Suprapubic skin (tissue), 4 donors: ENCODE measurements around the gene CLEC16A. TPM values are rescaled to one million over a fixed set of nuclear protein-coding genes. Genes with fewer than 3 reads are reported as not detected.

Experiments
- DNase-seq, 2 donors: peaks; one replicate each; pipeline ENCODE4 v3.0.0-alpha.2; 2019; ENCODE audit warnings: low spot score in 2 of 2
- H3K27ac ChIP-seq: fragments of 200-600 bp; sonication (generic); one replicate; pipeline ENCODE4 v1.5.1; 2019
- H3K27me3 ChIP-seq: fragments of 200-600 bp; sonication (generic); one replicate; pipeline ENCODE4 v1.5.1; 2019
- H3K36me3 ChIP-seq: fragments of 200-600 bp; sonication (generic); one replicate; pipeline ENCODE4 v1.5.1; 2019
- H3K4me1 ChIP-seq: fragments of 200-600 bp; sonication (generic); one replicate; pipeline ENCODE4 v1.5.1; 2019
- H3K4me3 ChIP-seq: fragments of 200-600 bp; sonication (generic); one replicate; pipeline ENCODE4 v1.5.1; 2019; ENCODE audit warnings: mild to moderate bottlenecking
- H3K9me3 ChIP-seq: fragments of 200-600 bp; sonication (generic); one replicate; pipeline ENCODE4 v1.5.1; 2019
- EP300 ChIP-seq: sonication (generic); formaldehyde crosslinking; IDR thresholded peaks from one replicate; pipeline ENCODE4 v1.6.1; 2017; ENCODE audit warnings: antibody characterized with exemption
- POLR2A ChIP-seq, 2 donors: fragments of 450-650 bp; IDR thresholded peaks; one replicate each; pipeline ENCODE4 v1.6.1; 2017; ENCODE audit warnings: antibody characterized with exemption in 2 of 2, mild to moderate bottlenecking in 2 of 2, moderate library complexity in 2 of 2
- POLR2AphosphoS5 ChIP-seq, 3 donors: sonication (generic); formaldehyde crosslinking; IDR thresholded peaks; one replicate each; pipeline ENCODE4 v1.6.1; 2017; ENCODE audit warnings: antibody characterized with exemption in 3 of 3
- WGBS: methylation state at CpG from one replicate; pipeline ENCODE4 v1.1.5; 2018; 5-methylcytosine and 5-hydroxymethylcytosine counted together
- total RNA-seq, 4 donors: library from RNA; depleted of rRNA; stranded (reverse); fragments of >200 nt; gene quantifications; one replicate each; pipeline ENCODE4 v1.1.0, GENCODE V29; 2016
- TF ChIP-seq, protein P1 (sequence below), 2 donors: fragments of 200-600 bp in 1 of 2; fragments of 450-650 bp in 1 of 2; sonication (generic) in 1 of 2; IDR thresholded peaks; one replicate each; pipeline ENCODE4 v1.5.1; 2016 to 2019; ENCODE audit warnings: antibody characterized with exemption in 2 of 2, mild to moderate bottlenecking in 1 of 2, moderate library complexity in 1 of 2

CLEC16A gene
- total RNA-seq, 4 donors from 2014 or later: 37.2 to 62.3 (median 39.0) TPM

- TF ChIP-seq, protein P1, sequence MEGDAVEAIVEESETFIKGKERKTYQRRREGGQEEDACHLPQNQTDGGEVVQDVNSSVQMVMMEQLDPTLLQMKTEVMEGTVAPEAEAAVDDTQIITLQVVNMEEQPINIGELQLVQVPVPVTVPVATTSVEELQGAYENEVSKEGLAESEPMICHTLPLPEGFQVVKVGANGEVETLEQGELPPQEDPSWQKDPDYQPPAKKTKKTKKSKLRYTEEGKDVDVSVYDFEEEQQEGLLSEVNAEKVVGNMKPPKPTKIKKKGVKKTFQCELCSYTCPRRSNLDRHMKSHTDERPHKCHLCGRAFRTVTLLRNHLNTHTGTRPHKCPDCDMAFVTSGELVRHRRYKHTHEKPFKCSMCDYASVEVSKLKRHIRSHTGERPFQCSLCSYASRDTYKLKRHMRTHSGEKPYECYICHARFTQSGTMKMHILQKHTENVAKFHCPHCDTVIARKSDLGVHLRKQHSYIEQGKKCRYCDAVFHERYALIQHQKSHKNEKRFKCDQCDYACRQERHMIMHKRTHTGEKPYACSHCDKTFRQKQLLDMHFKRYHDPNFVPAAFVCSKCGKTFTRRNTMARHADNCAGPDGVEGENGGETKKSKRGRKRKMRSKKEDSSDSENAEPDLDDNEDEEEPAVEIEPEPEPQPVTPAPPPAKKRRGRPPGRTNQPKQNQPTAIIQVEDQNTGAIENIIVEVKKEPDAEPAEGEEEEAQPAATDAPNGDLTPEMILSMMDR (IDR thresholded peaks at IDR 0.05): no peak
- Histone ChIP-seq H3K27ac (no peak overlapping the region), H3K27me3 (no peaks in the 10 kb centered on the region), H3K9me3 (no peaks in the 10 kb centered on the region), H3K4me1 (peaks cover 20% of the 10 kb centered on the region), H3K36me3 (peaks cover 23% of the 10 kb centered on the region), H3K4me3 (no peak overlapping the region)
- no peak for DNase-seq
- WGBS: no CpG with 5 or more reads among the region's 4 CpGs
These were observed 115.2 kb downstream of the CLEC16A start for GRCh38 chr16:11059588-11059987.

DNA sequence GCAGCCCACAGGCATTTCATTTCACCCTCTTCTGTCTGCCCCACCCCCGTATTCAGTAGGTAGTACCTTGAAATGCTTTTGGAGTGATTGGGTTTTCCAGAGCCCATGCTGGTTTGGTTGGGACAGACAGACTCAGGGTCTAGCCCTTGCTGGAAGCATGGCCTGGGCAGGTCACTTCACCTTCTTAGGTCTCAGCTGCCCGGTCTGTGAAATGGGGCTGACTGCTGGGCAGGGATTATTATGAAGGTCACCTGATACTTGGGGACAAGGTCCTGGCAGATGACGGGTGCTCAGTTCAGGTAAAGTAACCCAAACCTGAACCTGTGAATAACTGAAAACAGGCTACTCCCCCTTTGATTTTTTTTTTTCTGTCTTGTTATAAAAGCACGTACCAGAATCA, 116.0 kb downstream of the CLEC16A start:
- H3K4me3 ChIP-seq: no peak overlapping the region
- TF ChIP-seq, protein P1 (IDR thresholded peaks at IDR 0.05): no peak
- TF ChIP-seq POLR2A (IDR thresholded peaks at IDR 0.05) (no peak), POLR2AphosphoS5 (IDR thresholded peaks at IDR 0.05) (no peak), EP300 (no peak)
- WGBS: 96% methylated on average over 4 of the region's 4 CpGs
- H3K36me3 ChIP-seq: peaks cover 31% of the 10 kb centered on the region
- no peak overlapping the region for H3K27ac ChIP-seq
- H3K9me3 ChIP-seq: no peaks in the 10 kb centered on the region
- no peaks in the 10 kb centered on the region for H3K27me3 ChIP-seq
- no peak for DNase-seq
- peaks cover 20% of the 10 kb centered on the region for H3K4me1 ChIP-seq

DNA sequence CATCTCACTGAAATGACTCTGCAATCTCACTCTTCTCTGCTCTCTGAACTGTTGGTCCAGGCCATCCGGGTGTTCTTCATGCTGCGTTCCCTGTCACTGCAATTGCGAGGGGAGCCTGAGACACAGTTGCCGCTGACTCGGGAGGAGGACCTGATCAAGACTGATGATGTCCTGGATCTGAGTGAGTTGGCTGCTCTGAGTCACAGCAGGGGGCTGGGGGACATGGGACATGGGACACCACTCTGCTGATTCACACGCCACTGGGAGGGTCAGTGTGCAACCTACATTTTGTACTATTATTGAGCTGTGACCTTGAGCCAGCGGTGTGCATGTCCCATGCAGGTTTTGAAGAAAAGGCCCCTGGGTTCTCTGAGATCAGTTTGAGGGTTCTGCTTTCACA, 116.5 kb downstream of the CLEC16A start:
- WGBS: 97% methylated on average over 7 of the region's 7 CpGs
- no peak overlapping the region for H3K4me3 ChIP-seq
- H3K36me3 ChIP-seq: peaks cover 35% of the 10 kb centered on the region
- H3K27ac ChIP-seq: no peak overlapping the region
- peak in 1 of 2 donors; percentile 39 for DNase-seq
- H3K4me1 ChIP-seq: peaks cover 20% of the 10 kb centered on the region
- TF ChIP-seq EP300 (no peak), POLR2A (IDR thresholded peaks at IDR 0.05) (no peak), POLR2AphosphoS5 (IDR thresholded peaks at IDR 0.05) (no peak)
- TF ChIP-seq, protein P1 (IDR thresholded peaks at IDR 0.05): no peak
- no peaks in the 10 kb centered on the region for H3K27me3 ChIP-seq
- no peaks in the 10 kb centered on the region for H3K9me3 ChIP-seq

- peak in 1 of 2 donors; percentile 30 for DNase-seq
- TF ChIP-seq POLR2A (IDR thresholded peaks at IDR 0.05) (no peak), EP300 (no peak), POLR2AphosphoS5 (IDR thresholded peaks at IDR 0.05) (no peak)
- TF ChIP-seq, protein P1 (IDR thresholded peaks at IDR 0.05): no peak
- Histone ChIP-seq H3K9me3 (no peaks in the 10 kb centered on the region), H3K27ac (no peak overlapping the region), H3K27me3 (no peaks in the 10 kb centered on the region), H3K4me3 (no peak overlapping the region), H3K36me3 (peaks cover 39% of the 10 kb centered on the region), H3K4me1 (peaks cover 12% of the 10 kb centered on the region)
- 88% methylated on average over 6 of the region's 6 CpGs for WGBS
These were observed 117.4 kb downstream of the CLEC16A start for GRCh38 chr16:11061629-11062270.

GRCh38 chr16:11063448-11064201, 119.3 kb downstream of the CLEC16A start:
- H3K27me3 ChIP-seq: no peaks in the 10 kb centered on the region
- TF ChIP-seq EP300: no peak
- no peak overlapping the region for H3K4me3 ChIP-seq
- H3K36me3 ChIP-seq: peaks cover 39% of the 10 kb centered on the region
- no peak overlapping the region for H3K27ac ChIP-seq
- 86% methylated on average over 8 of the region's 8 CpGs for WGBS
- no peak for DNase-seq
- no peaks in the 10 kb centered on the region for H3K9me3 ChIP-seq
- H3K4me1 ChIP-seq: no peaks in the 10 kb centered on the region
